HuH-7.5 (cell line): Measurements from ENCODE around the gene BLM.
"Not testable (repeated sequence)": the region's sequence is repeated elsewhere in the genome, so short reads cannot be mapped to it uniquely, and the experiment has no call there.

Source experiments
- DNase-seq: peaks from one replicate; pipeline ENCODE4 v3.0.0; 2011; ENCODE audit warnings: low spot score

Gene BLM

DNA sequence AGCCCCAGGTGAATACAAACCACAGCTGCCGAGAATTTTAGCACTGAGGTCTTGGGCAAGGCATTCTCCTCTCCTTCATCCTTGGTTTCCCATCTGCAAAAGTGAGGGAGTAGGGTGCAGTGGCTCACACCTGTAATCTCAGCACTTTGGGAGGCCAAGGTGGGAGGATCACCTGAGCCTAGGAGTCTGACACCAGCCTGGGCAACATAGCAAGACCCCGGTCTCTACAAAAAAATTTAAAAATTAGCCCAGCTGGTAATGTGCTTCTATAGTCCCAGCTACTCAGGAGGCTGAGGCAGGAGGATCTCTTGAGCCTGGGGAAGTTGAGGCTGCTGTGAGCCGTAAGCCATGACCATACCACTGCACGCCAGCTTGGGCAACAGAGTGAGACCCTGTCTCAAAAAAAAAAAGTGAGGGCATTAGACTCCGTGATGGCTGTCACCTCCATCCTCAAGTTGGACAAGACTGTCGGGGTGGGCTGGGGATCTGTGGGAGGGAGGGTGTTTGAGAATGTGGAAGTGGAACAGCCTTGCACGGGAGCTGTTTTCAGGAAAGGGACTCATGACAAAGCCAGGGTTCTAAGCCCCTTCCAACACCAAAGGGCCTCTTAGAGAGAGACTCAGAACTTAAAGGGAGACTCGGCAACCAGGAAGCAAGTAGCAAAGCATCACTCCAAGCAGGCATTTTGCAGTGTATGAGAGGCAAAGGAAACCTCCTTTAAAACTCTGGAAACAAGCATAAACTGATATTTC, 105.2 kb downstream of the BLM start:
- DNase-seq = no peak

- no peak for DNase-seq
These were observed 106.4 kb downstream of the BLM start for GRCh38 chr15:90823455-90823974.

DNA sequence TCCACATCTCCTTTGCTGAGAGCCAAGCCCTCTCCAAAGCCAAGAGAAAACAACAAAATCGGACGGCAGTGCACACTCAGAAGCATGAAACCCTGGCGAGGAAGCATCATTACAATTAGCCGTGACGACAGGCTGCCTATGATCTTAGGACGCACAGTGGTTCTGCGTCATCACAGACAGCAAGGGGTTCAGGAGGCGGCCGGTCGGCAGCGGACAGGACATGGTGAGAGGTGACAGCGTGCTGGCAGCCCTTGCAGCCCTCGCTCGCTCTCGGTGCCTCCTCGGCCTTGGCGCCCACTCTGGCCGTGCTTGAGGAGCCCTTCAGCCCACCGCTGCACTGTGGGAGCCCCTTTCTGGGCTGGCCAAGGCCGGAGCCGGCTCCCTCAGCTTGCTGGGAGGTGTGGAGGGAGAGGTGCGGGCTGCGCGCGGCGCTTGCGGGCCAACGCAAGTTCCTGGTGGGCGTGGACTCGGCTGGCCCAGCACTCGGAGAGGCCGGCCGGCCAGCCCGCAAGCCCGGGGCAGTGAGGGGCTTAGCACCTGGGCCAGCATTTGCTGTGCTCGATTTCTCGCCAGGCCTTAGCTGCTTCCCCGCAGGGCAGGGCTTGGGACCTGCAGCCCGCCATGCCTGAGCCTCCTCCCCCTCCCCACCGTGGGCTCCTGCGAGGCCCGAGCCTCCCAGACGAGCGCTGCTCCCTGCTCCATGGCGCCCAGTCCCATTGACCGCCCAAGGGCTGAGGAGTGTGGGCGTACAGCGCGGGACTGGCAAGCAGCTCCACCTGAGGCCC, 108.2 kb downstream of the BLM start:
- not testable (repeated sequence) for DNase-seq

- DNase-seq = not testable (repeated sequence)
These were observed 109.2 kb downstream of the BLM start for GRCh38 chr15:90826206-90826885.

DNA sequence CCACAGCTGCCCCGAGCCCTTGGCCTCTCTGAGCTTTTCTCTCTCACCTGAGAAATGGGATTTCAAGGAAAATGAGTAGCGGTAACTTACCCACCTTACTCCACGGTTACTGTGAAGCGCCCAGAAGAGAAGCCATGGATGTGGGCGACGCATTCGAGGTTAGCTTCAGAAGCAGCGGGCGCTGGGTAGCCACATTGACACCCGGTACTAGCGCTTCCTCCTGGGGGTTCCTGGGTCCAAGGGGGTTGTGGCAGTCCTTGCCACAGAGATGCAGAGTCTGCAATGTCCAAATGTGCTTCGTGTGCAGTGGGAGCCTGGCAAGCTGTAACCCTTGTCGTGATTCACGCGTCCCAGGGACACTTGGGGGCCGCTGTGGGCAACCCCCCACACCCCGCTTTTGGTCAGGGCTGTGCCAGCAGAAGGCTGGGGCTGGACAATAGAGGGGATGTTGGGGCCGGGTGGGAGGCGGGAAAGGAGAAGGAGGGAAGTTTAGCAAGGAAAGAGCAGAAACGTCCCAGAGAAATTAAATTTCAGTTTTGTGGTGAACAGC, 109.8 kb downstream of the BLM start:
- DNase-seq = no peak

DNA sequence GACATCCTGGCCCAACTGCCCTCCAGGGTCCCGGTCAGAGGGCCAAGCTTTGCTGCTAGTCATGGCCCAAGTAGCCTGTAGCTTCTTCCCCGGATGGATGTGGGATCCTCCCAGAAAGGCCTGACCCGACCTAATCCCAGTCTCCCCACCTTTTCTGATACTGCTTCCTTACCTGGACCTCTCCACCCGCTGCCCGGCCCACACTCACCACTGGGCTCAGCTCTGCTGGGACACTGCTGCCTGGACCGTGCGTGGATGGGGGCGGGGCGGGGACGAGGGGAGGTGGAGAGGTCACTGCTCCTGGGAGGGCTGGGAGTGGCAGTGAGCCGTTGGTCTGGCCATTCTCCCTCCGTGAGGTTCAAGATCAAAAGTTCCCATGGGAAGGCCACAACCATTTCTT, 111.0 kb downstream of the BLM start:
- no peak for DNase-seq

DNA sequence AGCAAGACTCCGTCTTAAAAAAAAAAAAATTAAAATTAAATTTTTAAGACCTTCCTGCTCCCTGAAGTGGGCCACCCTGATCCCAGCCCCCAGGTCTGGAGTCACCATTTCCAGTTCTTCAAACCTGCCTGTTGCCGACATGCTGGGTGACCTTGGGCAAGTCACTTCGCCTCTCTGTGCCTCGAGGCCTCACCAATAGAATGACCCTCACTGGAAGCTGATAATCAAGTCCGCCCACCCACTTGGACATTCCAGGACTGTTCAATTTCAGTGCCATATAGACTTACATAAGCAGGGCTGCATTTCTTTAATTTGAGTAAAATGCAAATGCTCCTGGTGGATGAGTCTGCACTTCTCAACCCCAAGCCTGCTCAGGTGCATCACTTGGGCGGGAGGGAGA, 112.0 kb downstream of the BLM start:
- no peak for DNase-seq

- no peak for DNase-seq
These were observed 112.8 kb downstream of the BLM start for GRCh38 chr15:90829942-90830440.

GRCh38 chr15:90834626-90835025, 117.5 kb downstream of the BLM start:
- DNase-seq = no peak

- peak; percentile 76 for DNase-seq
These were observed 119.2 kb downstream of the BLM start for GRCh38 chr15:90836296-90836871.

GRCh38 chr15:90837094-90837493, 119.9 kb downstream of the BLM start:
- no peak for DNase-seq

GRCh38 chr15:90838139-90838538, 121.0 kb downstream of the BLM start:
- DNase-seq = peak; percentile 19

- DNase-seq = no peak
These were observed 121.4 kb downstream of the BLM start for GRCh38 chr15:90838544-90838943.

GRCh38 chr15:90839187-90840071, 122.3 kb downstream of the BLM start:
- peak; percentile 11 for DNase-seq

DNA sequence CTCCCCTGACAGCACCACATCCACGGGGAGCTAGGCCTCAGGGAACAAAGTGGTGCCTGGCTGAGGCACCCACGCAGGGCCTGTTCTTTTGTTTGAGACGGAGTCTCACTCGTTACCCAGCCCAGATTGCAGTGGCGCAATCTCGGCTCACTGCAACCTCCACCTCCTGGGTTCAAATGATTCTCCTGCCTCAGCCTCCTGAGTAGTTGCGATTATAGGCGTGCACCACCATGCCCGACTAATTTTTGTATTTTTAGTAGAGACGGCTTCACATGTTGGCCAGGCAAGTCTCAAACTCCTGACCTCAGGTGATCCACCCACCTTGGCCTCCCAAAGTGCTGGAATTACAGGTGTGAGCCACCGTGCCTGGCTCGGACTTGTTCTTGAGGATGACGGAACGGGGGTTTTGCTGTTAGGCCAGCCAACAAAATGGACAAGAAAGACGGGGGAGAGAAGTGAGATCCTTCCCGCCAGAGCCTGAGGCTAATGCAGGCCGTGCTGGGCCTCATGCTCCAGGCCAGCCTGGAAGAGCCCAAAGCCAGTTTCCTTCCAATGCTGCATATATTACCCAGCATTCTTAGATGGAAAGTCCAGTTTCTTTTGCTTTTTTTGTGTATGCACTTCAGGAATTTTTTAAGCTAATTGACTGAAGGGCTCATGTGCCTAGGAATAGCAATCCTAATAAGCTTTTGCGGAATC, 123.2 kb downstream of the BLM start:
- no peak for DNase-seq

GRCh38 chr15:90840954-90841353, 123.8 kb downstream of the BLM start:
- no peak for DNase-seq

DNA sequence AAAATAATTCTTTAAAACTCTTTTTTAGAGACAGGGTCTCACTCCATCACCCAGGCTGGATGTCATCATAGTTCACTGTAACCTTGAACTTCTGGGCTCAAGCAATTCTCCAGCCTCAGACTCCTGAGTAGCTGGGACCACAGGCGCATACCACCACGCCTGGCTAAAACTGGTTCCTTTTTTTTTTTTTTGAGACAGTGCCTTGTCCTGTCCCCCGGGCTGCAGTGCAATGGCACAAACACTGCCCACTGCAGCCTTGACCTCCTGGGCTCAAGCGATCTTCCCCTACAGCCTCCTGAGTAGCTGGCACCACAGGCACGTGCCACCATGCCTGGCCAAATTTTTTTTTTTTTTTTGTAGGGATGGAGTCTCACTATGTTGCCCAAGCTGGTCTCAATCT, 127.5 kb downstream of the BLM start:
- DNase-seq = no peak

DNA sequence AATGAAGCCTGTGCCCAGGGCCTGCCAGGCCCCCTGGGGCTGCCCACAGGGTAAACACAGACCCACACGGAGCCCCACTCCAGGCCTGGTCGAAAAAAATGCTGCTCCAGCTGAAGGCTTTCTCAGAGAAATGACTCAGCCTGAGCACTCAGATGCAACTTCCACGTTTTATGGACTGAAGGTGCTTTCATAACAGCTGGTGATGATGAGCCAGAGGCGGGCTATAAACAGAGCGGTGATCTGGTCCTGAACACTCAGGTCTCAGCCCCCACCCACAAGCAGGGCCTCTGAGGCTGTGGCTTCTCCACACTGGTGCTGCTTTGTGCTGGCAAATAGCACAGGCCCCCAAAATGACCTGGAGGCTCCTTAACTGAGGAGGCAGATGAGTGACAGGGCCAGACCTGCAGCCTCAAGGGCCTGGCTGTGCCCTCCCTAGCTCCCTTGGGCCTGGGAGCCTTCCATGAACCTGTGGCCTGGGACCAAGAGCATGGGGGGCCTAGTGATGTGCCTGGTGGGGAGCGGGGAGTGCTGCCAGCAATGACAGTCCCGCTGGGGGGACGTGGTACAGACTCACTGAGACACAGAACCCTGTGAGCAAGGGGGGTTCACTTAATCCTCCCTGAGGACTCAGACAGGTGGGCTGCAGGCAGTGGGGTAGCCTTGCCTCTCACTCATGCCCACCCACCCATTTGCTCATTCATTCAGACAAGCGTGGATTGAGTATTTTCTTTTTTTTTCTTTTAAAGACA, 128.2 kb downstream of the BLM start:
- DNase-seq = no peak

GRCh38 chr15:90849424-90849823, 132.3 kb downstream of the BLM start:
- DNase-seq = not testable (repeated sequence)
